HG03045 (cell line): ENCODE data around the gene RAPGEFL1.
"Not testable (repeated sequence)": the region's sequence is repeated elsewhere in the genome, so short reads cannot be mapped to it uniquely, and the experiment has no call there.

Experiments used
- ATAC-seq: cut with Tn5 transposase; IDR thresholded peaks from one replicate; pipeline ENCODE4 v1.9.1; 2021; ENCODE audit warnings: mild to moderate bottlenecking, moderate library complexity; ENCODE audit not compliant: unreplicated experiment

Gene RAPGEFL1

GRCh38 chr17:40177275-40177874 is at the start of gene RAPGEFL1:
Gene RAPGEFL1 (plus strand): TSS chr17:40177470. CDS start chr17:40177862, 392 bp downstream.
- no peak for ATAC-seq

- no peak for ATAC-seq
Observed at GRCh38 chr17:40129498-40129897, 47.8 kb upstream of the RAPGEFL1 start.

- no peak for ATAC-seq
Observed at GRCh38 chr17:40130352-40131042, 46.8 kb upstream of the RAPGEFL1 start.

- ATAC-seq = no peak
Observed at GRCh38 chr17:40134184-40134583, 43.1 kb upstream of the RAPGEFL1 start.

GRCh38 chr17:40135817-40136216 is 41.5 kb upstream of the RAPGEFL1 start:
- ATAC-seq = no peak

GRCh38 chr17:40139566-40140058 is 37.7 kb upstream of the RAPGEFL1 start:
- ATAC-seq = peak; percentile 9

- ATAC-seq = not testable (repeated sequence)
Observed at GRCh38 chr17:40143166-40143565, 34.1 kb upstream of the RAPGEFL1 start.

GRCh38 chr17:40145476-40145875 is 31.8 kb upstream of the RAPGEFL1 start:
- ATAC-seq = no peak

GRCh38 chr17:40148527-40148926 is 28.7 kb upstream of the RAPGEFL1 start:
- ATAC-seq = no peak

- ATAC-seq = no peak
Observed at GRCh38 chr17:40150276-40150675, 27.0 kb upstream of the RAPGEFL1 start.

- ATAC-seq = no peak
Observed at GRCh38 chr17:40151414-40151963, 25.8 kb upstream of the RAPGEFL1 start.

- no peak for ATAC-seq
Observed at GRCh38 chr17:40153603-40154236, 23.6 kb upstream of the RAPGEFL1 start.

GRCh38 chr17:40157973-40158372 is 19.3 kb upstream of the RAPGEFL1 start:
- no peak for ATAC-seq

- no peak for ATAC-seq
Observed at GRCh38 chr17:40158438-40159013, 18.7 kb upstream of the RAPGEFL1 start.

GRCh38 chr17:40159456-40159855 is 17.8 kb upstream of the RAPGEFL1 start:
- no peak for ATAC-seq

GRCh38 chr17:40167685-40168261 is 9.5 kb upstream of the RAPGEFL1 start:
- ATAC-seq = no peak

GRCh38 chr17:40168262-40168832 is 8.9 kb upstream of the RAPGEFL1 start:
- ATAC-seq = no peak

- no peak for ATAC-seq
Observed at GRCh38 chr17:40170325-40170724, 6.9 kb upstream of the RAPGEFL1 start.

- ATAC-seq = no peak
Observed at GRCh38 chr17:40171750-40172149, 5.5 kb upstream of the RAPGEFL1 start.

- no peak for ATAC-seq
Observed at GRCh38 chr17:40173091-40173777, 4.0 kb upstream of the RAPGEFL1 start.
